Measurements from ENCODE around the gene IL10RA. TPM values are rescaled to one million over a fixed set of nuclear protein-coding genes. Genes with fewer than 3 reads are reported as not detected.
A peak's percentile ranks its signal among the peaks of the same experiment; 100 is the strongest.
"Not testable (repeated sequence)": the region's sequence is repeated elsewhere in the genome, so short reads cannot be mapped to it uniquely, and the experiment has no call there.

The IL10RA gene
- total RNA-seq, 2 experiments from 2014 or later, result 161 to 187 TPM

DNA sequence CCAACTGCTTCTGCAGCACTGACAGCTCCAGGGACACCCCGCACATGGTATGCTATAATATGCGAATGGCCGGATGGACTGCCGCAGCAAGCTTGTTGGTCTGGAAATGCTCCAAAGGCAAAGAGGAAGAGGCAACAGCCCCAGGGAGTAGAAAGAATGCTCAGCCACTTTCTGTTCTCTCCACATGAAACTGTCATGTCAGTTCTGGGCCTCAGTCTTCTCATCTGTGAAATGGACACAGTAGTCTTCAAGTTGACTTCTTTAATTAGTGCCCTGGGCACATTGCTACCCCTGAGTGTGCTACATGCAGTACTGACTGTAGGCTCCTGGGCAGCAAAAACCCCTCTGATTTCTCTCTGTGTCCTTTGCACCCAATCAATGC is 19.9 kb downstream of the IL10RA start:
- H3K4me3 Mint-ChIP-seq, result no peak overlapping the region

DNA sequence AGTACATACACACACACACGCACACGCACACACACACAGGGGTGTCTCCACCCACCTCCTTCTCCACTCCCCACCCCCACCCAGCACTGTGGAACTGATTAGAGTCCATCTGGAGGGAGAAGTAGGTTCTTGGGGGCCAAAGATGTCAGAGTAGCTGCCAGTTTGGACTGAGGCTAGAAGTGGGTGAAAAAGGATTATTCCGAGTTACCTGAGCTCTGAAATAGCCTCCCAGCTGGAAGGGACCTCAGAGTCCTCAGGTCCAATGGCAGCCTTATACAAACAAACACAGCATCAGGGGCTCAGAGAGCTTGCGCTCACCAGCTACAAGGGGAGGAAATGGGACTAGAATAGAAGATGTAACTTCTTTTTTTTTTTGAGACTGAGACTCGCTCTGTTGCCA is 20.8 kb downstream of the IL10RA start:
- POLR2A ChIA-PET, result interaction anchor here (0.5 kb wide), 1 partner anchor 43 kb away, joined by 3 read pairs; no protein-coding TSS in a partner anchor
- DNase-seq, result no peak
- CTCF ChIA-PET, result interaction anchor here (1.0 to 1.7 kb wide), 7 partner anchors 9 to 183 kb away, joined by 3 to 8 read pairs (median 4); no protein-coding TSS in a partner anchor
- peaks cover 17% of the 10 kb centered on the region for H3K9me3 Mint-ChIP-seq
- H3K36me3 Mint-ChIP-seq (ENCODE audit: low read depth), result peaks cover 33% of the 10 kb centered on the region
- peak overlapping the region; percentile 90 for H3K27ac Mint-ChIP-seq
- peak overlapping the region; percentile 29 for H3K4me3 Mint-ChIP-seq
- H3K27me3 Mint-ChIP-seq, result no peaks in the 10 kb centered on the region
- peaks cover 93% of the 10 kb centered on the region for H3K4me1 Mint-ChIP-seq

More for the DNA sequence above, 19.9 kb downstream of the IL10RA start:
- H3K36me3 Mint-ChIP-seq (ENCODE audit: low read depth), result peaks cover 39% of the 10 kb centered on the region
- H3K4me1 Mint-ChIP-seq, result peaks cover 94% of the 10 kb centered on the region
- peak overlapping the region; percentile 90 for H3K27ac Mint-ChIP-seq
- peaks cover 17% of the 10 kb centered on the region for H3K9me3 Mint-ChIP-seq
- ChIA-PET POLR2A (no interaction called here), CTCF (interaction anchor here (1.3 to 5.7 kb wide), 5 partner anchors 9 to 46 kb away, joined by 4 to 39 read pairs (median 6); no protein-coding TSS in a partner anchor)
- no peak for DNase-seq
- no peaks in the 10 kb centered on the region for H3K27me3 Mint-ChIP-seq

GRCh38 chr11:118007563-118008270 is 21.5 kb downstream of the IL10RA start:
- H3K9me3 Mint-ChIP-seq, result peaks cover 17% of the 10 kb centered on the region
- peaks cover 93% of the 10 kb centered on the region for H3K4me1 Mint-ChIP-seq
- POLR2A ChIA-PET, result interaction anchor here (0.5 kb wide), 1 partner anchor 44 kb away, joined by 3 read pairs; no protein-coding TSS in a partner anchor
- peak overlapping the region; percentile 58 for H3K4me3 Mint-ChIP-seq
- H3K27ac Mint-ChIP-seq, result peak overlapping the region; percentile 90
- H3K36me3 Mint-ChIP-seq (ENCODE audit: low read depth), result peaks cover 29% of the 10 kb centered on the region
- DNase-seq, result peak; percentile 46
- CTCF ChIA-PET, result interaction anchor here (0.6 to 1.7 kb wide), 8 partner anchors 8 to 184 kb away, joined by 3 to 8 read pairs (median 4); no protein-coding TSS in a partner anchor
- H3K27me3 Mint-ChIP-seq, result not testable (repeated sequence)

DNA sequence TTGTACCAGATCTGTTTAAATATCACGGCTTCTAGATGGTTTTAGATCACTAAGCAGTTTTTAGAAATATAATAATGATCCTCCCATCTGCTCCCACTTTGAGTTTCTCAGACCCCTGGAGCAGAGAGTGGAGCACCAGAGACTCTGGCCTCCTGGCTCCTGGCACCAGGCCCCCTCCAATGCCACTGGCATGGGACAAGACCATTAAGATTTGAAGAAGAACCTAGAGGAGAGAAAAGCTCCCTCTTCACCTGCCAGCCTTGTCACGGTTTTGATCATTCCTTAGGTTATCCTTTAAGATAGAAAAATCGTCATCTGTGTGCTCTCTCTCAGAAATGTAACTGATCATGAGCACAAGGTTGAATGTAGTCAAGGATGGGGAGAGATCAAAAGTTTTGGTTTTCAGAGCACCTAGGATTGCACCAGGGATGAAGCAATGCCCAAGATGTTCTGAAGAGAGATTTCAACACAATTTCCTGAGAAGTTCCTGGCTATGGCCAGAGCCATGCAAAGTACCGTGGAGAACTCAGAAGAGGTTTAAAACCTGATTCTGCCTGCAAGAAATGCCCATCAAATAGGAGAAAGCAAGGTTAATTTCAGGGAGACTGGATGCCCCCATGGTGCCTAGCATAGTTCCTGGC is 22.2 kb downstream of the IL10RA start:
- ChIA-PET CTCF (interaction anchor here (0.6 to 1.7 kb wide), 6 partner anchors 14 to 185 kb away, joined by 3 to 8 read pairs (median 4); no protein-coding TSS in a partner anchor), POLR2A (no interaction called here)
- H3K4me3 Mint-ChIP-seq, result peak overlapping the region; percentile 58
- no peaks in the 10 kb centered on the region for H3K27me3 Mint-ChIP-seq
- peak overlapping the region; percentile 90 for H3K27ac Mint-ChIP-seq
- peaks cover 15% of the 10 kb centered on the region for H3K9me3 Mint-ChIP-seq
- DNase-seq, result no peak
- peaks cover 29% of the 10 kb centered on the region for H3K36me3 Mint-ChIP-seq (ENCODE audit: low read depth)
- peaks cover 91% of the 10 kb centered on the region for H3K4me1 Mint-ChIP-seq

DNA sequence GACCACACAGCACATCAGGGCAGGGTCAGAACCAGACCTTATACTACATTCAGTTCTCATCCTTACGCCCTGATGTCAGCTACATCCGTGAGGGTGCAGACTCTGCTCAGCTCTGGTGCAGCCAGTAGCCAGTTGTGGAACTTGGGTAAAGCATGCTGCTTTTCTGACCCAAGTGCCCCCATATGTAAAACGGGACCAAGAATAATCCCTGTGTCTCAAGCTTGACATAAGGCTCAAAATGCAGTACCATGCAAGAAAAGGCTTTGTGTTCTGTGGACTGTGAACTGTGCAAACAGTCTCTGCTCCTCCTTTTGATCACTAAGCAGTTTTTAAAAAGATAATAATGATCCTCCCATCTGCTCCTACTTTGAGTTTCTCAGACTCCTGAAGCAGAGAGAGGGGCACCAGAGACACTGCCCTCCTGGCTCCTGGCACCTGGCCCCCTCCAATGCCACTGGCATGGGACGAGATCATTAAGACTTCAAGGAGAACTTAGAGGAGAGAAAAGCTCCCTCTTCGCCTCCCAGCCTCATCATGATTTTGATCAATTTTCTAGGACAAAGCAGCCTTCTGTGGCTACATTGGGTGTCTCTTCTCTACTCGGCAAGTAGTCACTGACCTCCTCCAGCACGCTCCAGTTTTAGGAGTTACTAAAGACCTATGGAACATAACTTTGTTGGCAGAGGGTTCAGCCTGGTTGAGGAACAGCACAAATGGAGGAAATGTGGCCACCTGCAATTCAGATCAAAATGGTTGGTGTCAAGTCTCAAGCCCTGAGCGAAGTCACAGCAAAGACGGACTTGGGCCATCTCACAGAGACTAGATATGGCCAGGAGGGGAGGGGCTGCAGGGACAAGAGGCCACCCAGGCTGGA is 23.9 kb downstream of the IL10RA start:
- H3K9me3 Mint-ChIP-seq, result peaks cover 11% of the 10 kb centered on the region
- ChIA-PET POLR2A (no interaction called here), CTCF (interaction anchor here (1.2 to 2.1 kb wide), 2 partner anchors 24 to 34 kb away, joined by 3 to 4 read pairs; partner anchors contain the start of gene IL10RA)
- no peaks in the 10 kb centered on the region for H3K27me3 Mint-ChIP-seq
- H3K27ac Mint-ChIP-seq, result peak overlapping the region; percentile 48
- H3K4me3 Mint-ChIP-seq, result no peak overlapping the region
- H3K36me3 Mint-ChIP-seq (ENCODE audit: low read depth), result peaks cover 24% of the 10 kb centered on the region
- peaks cover 88% of the 10 kb centered on the region for H3K4me1 Mint-ChIP-seq
- no peak for DNase-seq

- peak overlapping the region; percentile 25 for H3K27ac Mint-ChIP-seq
- H3K36me3 Mint-ChIP-seq (ENCODE audit: low read depth), result peaks cover 24% of the 10 kb centered on the region
- ChIA-PET POLR2A (no interaction called here), CTCF (interaction anchor here (1.2 to 2.1 kb wide), 4 partner anchors 24 to 42 kb away, joined by 3 to 4 read pairs (median 3); partner anchors contain the start of gene IL10RA)
- H3K9me3 Mint-ChIP-seq, result peaks cover 12% of the 10 kb centered on the region
- H3K4me3 Mint-ChIP-seq, result no peak overlapping the region
- DNase-seq, result no peak
- H3K27me3 Mint-ChIP-seq, result no peaks in the 10 kb centered on the region
- H3K4me1 Mint-ChIP-seq, result peaks cover 88% of the 10 kb centered on the region
Observed at GRCh38 chr11:118010738-118011461, 24.7 kb downstream of the IL10RA start.

DNA sequence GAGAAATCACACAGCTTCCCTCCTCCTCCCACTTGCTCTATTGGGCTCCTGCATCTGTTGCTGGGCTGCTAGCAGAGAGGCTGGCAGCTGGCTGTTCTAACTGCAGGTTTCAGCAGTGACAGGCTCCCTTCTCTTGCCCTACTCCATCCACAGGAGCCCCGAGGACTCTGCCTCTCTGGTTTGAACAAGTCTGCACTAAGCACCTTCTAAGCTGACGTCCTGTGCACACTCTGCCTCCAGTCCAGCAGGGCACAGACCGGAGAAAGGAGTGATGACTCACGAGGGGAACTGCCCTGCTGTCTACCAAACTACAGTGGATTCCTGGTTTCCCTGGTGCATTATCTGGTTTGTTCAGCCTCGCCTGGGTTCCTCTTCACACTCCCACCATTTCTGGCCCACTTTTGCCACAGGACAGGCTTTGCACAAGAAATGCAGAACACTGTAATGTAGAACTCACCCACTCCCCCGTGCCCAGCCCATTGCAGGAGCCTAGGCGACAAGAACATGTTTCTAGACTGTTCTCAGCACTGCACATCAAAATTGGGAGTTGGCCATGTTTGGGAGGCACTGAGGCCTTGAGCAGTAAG is 26.0 kb downstream of the IL10RA start:
- Mint-ChIP-seq H3K36me3 (ENCODE audit: low read depth) (peaks cover 25% of the 10 kb centered on the region), H3K4me1 (peaks cover 85% of the 10 kb centered on the region), H3K27ac (peak overlapping the region; percentile 68), H3K9me3 (peaks cover 19% of the 10 kb centered on the region), H3K27me3 (no peaks in the 10 kb centered on the region), H3K4me3 (no peak overlapping the region)
- CTCF ChIA-PET, result interaction anchor here (0.8 to 2.1 kb wide), 5 partner anchors 9 to 41 kb away, joined by 3 to 6 read pairs (median 3); partner anchors contain the start of gene IL10RA
- no peak for DNase-seq
- POLR2A ChIA-PET, result no interaction called here

DNA sequence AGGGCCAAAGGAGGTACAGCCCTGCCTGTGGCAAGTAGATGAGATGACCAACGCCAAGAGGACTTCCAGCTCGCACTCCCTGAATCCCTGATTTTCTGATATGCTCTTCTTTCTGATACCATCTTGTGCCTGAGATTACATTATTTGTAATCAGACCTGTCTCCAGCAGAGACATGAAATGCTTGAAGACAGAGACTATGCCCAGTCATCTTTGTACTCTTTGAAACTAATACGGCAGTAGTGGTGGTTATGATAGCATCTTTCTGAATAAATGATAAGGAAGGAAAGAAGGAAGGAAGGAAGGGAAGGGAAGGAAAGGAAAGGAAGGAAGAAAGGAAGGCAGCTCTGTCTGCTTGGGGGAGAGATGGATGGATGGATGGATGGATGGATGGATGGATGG is 27.8 kb downstream of the IL10RA start:
- Mint-ChIP-seq H3K4me3 (no peak overlapping the region), H3K4me1 (peaks cover 67% of the 10 kb centered on the region), H3K9me3 (peaks cover 35% of the 10 kb centered on the region), H3K36me3 (ENCODE audit: low read depth) (peaks cover 38% of the 10 kb centered on the region), H3K27me3 (no peaks in the 10 kb centered on the region), H3K27ac (no peak overlapping the region)
- ChIA-PET POLR2A (no interaction called here), CTCF (interaction anchor here (0.8 kb wide), 2 partner anchors 8 to 39 kb away, joined by 3 read pairs; no protein-coding TSS in a partner anchor)
- DNase-seq, result no peak

DNA sequence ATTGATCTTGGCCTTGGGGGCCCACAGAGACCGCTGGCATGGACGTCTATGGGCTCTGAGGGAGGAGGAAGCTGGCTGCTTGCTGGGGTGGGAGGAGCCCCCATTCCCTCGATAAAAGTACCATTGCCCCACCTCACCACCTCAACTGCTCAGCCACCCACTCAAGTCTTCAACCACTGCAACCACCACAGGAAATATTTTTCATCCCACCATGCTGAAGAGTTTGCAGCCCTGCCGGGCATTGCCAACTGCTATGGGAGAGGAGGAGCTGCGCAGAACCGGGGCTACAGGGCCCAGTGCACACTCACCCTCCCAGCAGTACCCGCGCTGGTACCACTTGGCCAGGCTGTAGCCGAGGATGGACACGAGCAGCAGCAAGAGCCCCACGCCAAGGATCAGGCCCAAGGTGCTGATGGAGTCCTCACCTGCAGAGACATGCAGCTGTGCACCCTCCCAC is 29.2 kb downstream of the IL10RA start:
- H3K4me1 Mint-ChIP-seq, result peaks cover 53% of the 10 kb centered on the region
- no peak for DNase-seq
- H3K27me3 Mint-ChIP-seq, result no peaks in the 10 kb centered on the region
- ChIA-PET POLR2A (no interaction called here), CTCF (interaction anchor here (0.7 to 2.0 kb wide), 12 partner anchors 8 to 182 kb away, joined by 3 to 9 read pairs (median 4); no protein-coding TSS in a partner anchor)
- H3K36me3 Mint-ChIP-seq (ENCODE audit: low read depth), result peaks cover 44% of the 10 kb centered on the region
- no peak overlapping the region for H3K4me3 Mint-ChIP-seq
- peak overlapping the region; percentile 82 for H3K27ac Mint-ChIP-seq
- H3K9me3 Mint-ChIP-seq, result peaks cover 44% of the 10 kb centered on the region

DNA sequence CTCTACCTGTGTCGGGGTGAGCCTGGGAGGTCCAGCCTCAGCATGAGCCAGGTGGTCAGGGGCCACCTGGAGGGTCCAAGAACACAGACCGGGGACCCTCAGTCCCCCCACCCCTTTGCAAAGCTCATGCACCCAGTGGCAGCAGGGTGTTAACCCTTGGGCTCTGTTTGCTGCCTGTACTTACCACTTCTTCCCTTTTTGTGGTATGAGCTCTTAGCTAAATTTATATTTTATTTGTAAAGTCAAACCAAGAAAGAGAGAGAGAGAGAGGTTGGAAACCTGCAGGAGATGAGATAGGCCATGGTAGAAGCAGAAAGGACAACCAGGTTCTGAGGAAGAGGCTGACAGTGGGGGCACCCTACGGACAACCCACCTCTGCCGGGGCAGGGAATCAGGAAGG is 29.9 kb downstream of the IL10RA start:
- peaks cover 48% of the 10 kb centered on the region for H3K9me3 Mint-ChIP-seq
- H3K4me1 Mint-ChIP-seq, result peaks cover 52% of the 10 kb centered on the region
- no peak overlapping the region for H3K4me3 Mint-ChIP-seq
- peak overlapping the region; percentile 82 for H3K27ac Mint-ChIP-seq
- ChIA-PET POLR2A (no interaction called here), CTCF (interaction anchor here (0.5 to 2.0 kb wide), 12 partner anchors 9 to 264 kb away, joined by 3 to 9 read pairs (median 4); no protein-coding TSS in a partner anchor)
- DNase-seq, result no peak
- peaks cover 47% of the 10 kb centered on the region for H3K36me3 Mint-ChIP-seq (ENCODE audit: low read depth)
- no peaks in the 10 kb centered on the region for H3K27me3 Mint-ChIP-seq

GRCh38 chr11:118017111-118017510 is 30.9 kb downstream of the IL10RA start:
- ChIA-PET CTCF (interaction anchor here (0.6 kb wide), 1 partner anchor 31 kb away, joined by 4 read pairs; no protein-coding TSS in a partner anchor), POLR2A (no interaction called here)
- Mint-ChIP-seq H3K9me3 (peaks cover 50% of the 10 kb centered on the region), H3K36me3 (ENCODE audit: low read depth) (peaks cover 49% of the 10 kb centered on the region), H3K4me3 (no peak overlapping the region), H3K27ac (peak overlapping the region; percentile 68), H3K27me3 (peaks cover 1% of the 10 kb centered on the region), H3K4me1 (peaks cover 44% of the 10 kb centered on the region)
- DNase-seq, result no peak

Data from activated CD4-positive, alpha-beta T cell treated with anti-CD3 and anti-CD28 coated beads, Interleukin-2, amount 10 ng/mL, durations not matched to agents 7 days and 5 days (primary cell).